Left ventricle myocardium inferior (tissue), 1 donor: ENCODE data around the gene MAN2B2. TPM values are rescaled to one million over a fixed set of nuclear protein-coding genes. Genes with fewer than 3 reads are reported as not detected.

Source experiments
- DNase-seq: peaks from one replicate; pipeline ENCODE4 v3.0.0-alpha.2; 2020
- H3K27ac ChIP-seq: fragments of 200-600 bp; replicated peaks from 2 replicates; pipeline ENCODE4 v1.8.0; 2021
- H3K27me3 ChIP-seq: fragments of 200-600 bp; 2 replicates; pipeline ENCODE4 v1.8.0; 2021; ENCODE audit warnings: low read depth
- H3K36me3 ChIP-seq: fragments of 200-600 bp; 2 replicates; pipeline ENCODE4 v1.8.0; 2021
- H3K4me1 ChIP-seq: fragments of 200-600 bp; 2 replicates; pipeline ENCODE4 v1.8.0; 2021
- H3K4me3 ChIP-seq: fragments of 200-600 bp; 2 replicates; pipeline ENCODE4 v1.8.0; 2021; ENCODE audit warnings: mild to moderate bottlenecking, moderate library complexity
- H3K9me3 ChIP-seq: fragments of 200-600 bp; replicated peaks from 2 replicates; pipeline ENCODE4 v1.8.0; 2021
- CTCF ChIP-seq: fragments of 200-600 bp; IDR thresholded peaks from 2 replicates; pipeline ENCODE4 v1.8.0; 2021; ENCODE audit warnings: antibody characterized with exemption, mild to moderate bottlenecking, borderline replicate concordance
- intact Hi-C: fragments of 100-400 bp; cut with micrococcal nuclease; formaldehyde crosslinking; loops from one replicate; pipeline ENCODE4 v1.11.0; 2022
- total RNA-seq: library from RNA; stranded (reverse); fragmentation: NEBNext Ultra II Directional; extraction: Animal tissue kit (Norgen Biotek cat#: 25700); gene quantifications from one replicate; pipeline ENCODE4 v1.2.1, GENCODE V29; 2021
- donor health status: DM: no; HTN: yes; CAD: no; lungs with severe emphysema.

The MAN2B2 gene
- total RNA-seq, 1 donor from 2014 or later: 18.5 TPM

DNA sequence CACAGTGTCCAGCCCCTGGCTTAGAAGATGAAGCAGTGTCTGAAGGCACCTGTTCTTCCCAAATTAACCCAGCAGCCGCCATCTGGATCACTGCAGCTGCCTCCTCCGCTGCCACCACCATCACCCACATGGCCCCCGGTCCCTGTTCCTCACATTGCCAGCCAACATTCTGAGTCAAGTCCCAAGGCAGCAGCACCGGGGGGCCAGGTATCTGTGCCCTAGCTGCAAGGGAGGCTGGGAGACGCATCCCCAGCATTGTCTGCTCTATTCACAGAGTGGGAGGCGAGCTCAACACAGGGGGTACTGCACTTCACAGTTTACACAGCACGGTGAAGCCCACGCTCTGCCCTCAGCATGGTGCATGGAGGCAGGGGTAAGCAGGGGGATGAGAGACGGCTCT lies 42.3 kb upstream of the MAN2B2 start:
- Histone ChIP-seq H3K9me3 (no peaks in the 10 kb centered on the region), H3K27ac (no peak overlapping the region), H3K4me1 (no peaks in the 10 kb centered on the region), H3K36me3 (no peaks in the 10 kb centered on the region), H3K27me3 (peaks cover 46% of the 10 kb centered on the region), H3K4me3 (no peak overlapping the region)
- intact Hi-C loops: no loop called here
- no peak for DNase-seq
- TF ChIP-seq CTCF: no peak

DNA sequence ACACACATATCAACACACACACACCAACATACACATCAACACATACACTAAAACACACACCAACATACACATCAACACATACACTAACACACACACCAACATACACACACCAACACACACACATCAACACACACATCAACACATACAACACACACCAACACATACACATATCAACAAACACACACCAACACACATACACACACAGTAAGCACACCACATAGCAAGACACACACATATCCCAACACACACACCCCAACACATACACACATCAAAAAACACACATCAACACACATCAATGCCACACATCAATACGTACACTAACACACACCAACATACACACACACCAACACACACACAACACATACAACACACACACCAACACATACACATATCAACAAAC lies 40.9 kb upstream of the MAN2B2 start:
- Histone ChIP-seq H3K9me3 (no peaks in the 10 kb centered on the region), H3K27ac (no peak overlapping the region), H3K4me3 (no peak overlapping the region), H3K27me3 (peaks cover 53% of the 10 kb centered on the region), H3K36me3 (no peaks in the 10 kb centered on the region), H3K4me1 (no peaks in the 10 kb centered on the region)
- DNase-seq: no peak
- TF ChIP-seq CTCF: no peak
- intact Hi-C loops: no loop called here

- H3K36me3 ChIP-seq: no peaks in the 10 kb centered on the region
- no peaks in the 10 kb centered on the region for H3K4me1 ChIP-seq
- DNase-seq: no peak
- peaks cover 53% of the 10 kb centered on the region for H3K27me3 ChIP-seq
- no peak for TF ChIP-seq CTCF
- H3K4me3 ChIP-seq: no peak overlapping the region
- no peak overlapping the region for H3K27ac ChIP-seq
- no peaks in the 10 kb centered on the region for H3K9me3 ChIP-seq
- intact Hi-C loops: no loop called here
These were observed 40.2 kb upstream of the MAN2B2 start for GRCh38 chr4:6534618-6535328.

DNA sequence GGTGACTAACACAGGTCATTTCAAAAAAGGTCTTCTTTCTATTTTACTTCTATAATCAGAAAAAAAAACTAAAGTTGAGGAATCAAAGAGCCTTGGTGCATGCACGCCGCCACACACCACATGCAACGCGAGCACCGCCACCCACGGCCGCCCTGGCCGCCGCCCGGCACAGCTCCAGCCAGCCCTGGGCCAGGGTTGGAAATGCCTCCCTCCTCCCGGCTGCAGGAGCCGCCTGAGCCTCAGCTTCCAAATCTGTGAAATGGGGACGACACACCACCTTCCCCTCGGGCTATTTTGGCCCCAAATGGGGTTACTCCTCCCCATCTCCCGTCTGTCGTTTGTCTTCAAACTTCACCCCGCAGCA lies 39.7 kb upstream of the MAN2B2 start:
- intact Hi-C loops: no loop called here
- TF ChIP-seq CTCF: no peak

GRCh38 chr4:6535706-6536105 lies 39.3 kb upstream of the MAN2B2 start:
- intact Hi-C loops: no loop called here
- no peak overlapping the region for H3K27ac ChIP-seq
- no peak overlapping the region for H3K4me3 ChIP-seq
- TF ChIP-seq CTCF: no peak
- no peaks in the 10 kb centered on the region for H3K36me3 ChIP-seq
- DNase-seq: no peak
- no peaks in the 10 kb centered on the region for H3K4me1 ChIP-seq
- peaks cover 55% of the 10 kb centered on the region for H3K27me3 ChIP-seq
- peaks cover 8% of the 10 kb centered on the region for H3K9me3 ChIP-seq

More for the DNA sequence above, 39.7 kb upstream of the MAN2B2 start:
- no peak for DNase-seq
- Histone ChIP-seq H3K4me1 (no peaks in the 10 kb centered on the region), H3K4me3 (no peak overlapping the region), H3K27ac (no peak overlapping the region), H3K9me3 (peaks cover 4% of the 10 kb centered on the region), H3K27me3 (peaks cover 55% of the 10 kb centered on the region), H3K36me3 (no peaks in the 10 kb centered on the region)
